ENCODE measurements around the gene TPCN2. TPM values are rescaled to one million over a fixed set of nuclear protein-coding genes. Genes with fewer than 3 reads are reported as not detected.

TPCN2 gene
- total RNA-seq, 2 donors from 2014 or later = 11.7 to 17.8 TPM

GRCh38 chr11:69173925-69174581, 125.3 kb downstream of the TPCN2 start:
- ATAC-seq (replicated peaks in 1 of 2) (no peak), DNase-seq (no peak)
- Mint-ChIP-seq H3K36me3 (ENCODE audit: insufficient read depth in 2 of 2) (no peaks in the 10 kb centered on the region), H3K27ac (no peak overlapping the region), H3K4me3 (no peak overlapping the region), H3K9me3 (peaks cover 1 to 3% of the 10 kb centered on the region in 2 donors), H3K27me3 (ENCODE audit: low read depth) (no peaks in the 10 kb centered on the region), H3K4me1 (ENCODE audit: low read depth) (no peaks in the 10 kb centered on the region)

GRCh38 chr11:69174841-69175240, 126.1 kb downstream of the TPCN2 start:
- no peaks in the 10 kb centered on the region for H3K4me1 Mint-ChIP-seq (ENCODE audit: low read depth)
- H3K27ac Mint-ChIP-seq = no peak overlapping the region
- ATAC-seq (replicated peaks in 1 of 2) = no peak
- H3K9me3 Mint-ChIP-seq = peaks cover 1 to 3% of the 10 kb centered on the region in 2 donors
- no peak for DNase-seq
- no peaks in the 10 kb centered on the region for H3K36me3 Mint-ChIP-seq (ENCODE audit: insufficient read depth in 2 of 2)
- H3K27me3 Mint-ChIP-seq (ENCODE audit: low read depth) = no peaks in the 10 kb centered on the region
- no peak overlapping the region for H3K4me3 Mint-ChIP-seq

DNA sequence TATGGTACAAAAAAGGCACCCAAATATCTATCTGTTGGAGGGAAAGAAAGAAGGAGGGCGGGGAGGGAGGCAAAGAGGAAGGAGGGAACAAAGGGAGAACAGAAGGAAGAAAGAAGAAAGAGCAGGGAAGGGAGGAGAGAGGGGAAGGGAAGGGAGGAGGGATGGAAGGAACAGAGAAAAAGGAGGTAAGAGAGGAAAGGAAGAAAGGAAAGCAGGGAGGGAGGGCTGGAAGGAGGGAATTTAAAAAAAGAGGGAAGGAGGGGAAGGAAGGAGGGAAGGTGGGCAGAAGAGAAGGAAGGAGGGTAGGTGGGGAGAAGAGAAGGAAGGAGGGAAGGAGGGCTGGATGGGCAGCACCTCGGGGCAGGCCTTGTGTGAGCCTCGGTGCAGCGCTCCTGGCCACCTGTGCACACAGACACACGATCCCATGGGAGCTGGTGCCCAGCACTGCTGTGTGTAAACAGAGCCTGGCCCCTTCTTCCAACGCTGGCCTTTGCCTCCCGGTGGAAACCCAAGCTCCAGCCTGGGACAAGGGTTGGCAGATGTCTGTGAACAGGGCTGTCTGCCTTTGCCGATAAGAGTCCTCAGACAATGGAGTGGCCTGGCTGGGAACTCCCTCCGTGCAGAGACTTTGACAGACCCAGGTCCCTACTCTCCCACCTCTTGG, 130.2 kb downstream of the TPCN2 start:
- ATAC-seq (replicated peaks in 1 of 2) (no peak), DNase-seq (no peak)
- Mint-ChIP-seq H3K9me3 (peaks cover 1 to 3% of the 10 kb centered on the region in 2 donors), H3K4me1 (ENCODE audit: low read depth) (peaks cover 6% of the 10 kb centered on the region), H3K4me3 (no peak overlapping the region), H3K27me3 (ENCODE audit: low read depth) (peaks cover 5% of the 10 kb centered on the region), H3K36me3 (ENCODE audit: insufficient read depth in 2 of 2) (no peaks in the 10 kb centered on the region), H3K27ac (no peak overlapping the region)

DNA sequence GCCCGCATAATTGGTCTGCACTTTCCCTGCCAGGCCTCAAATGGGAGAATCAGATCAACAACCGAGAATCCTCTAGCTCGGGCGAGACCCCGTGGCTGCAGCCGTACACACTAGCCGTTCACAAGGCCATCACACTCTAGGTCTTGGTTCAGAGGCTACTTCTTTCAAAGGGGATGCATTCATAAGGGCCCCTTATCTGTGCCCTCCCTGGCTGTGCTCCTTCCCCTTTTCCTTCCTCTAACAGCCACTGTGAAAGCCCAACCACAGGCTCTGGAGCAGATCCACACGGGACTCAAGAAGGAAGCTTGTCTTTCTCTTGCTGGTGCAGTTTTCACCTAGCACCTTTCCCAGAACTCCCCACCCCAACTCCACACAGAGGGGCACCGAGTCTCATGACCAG, 131.5 kb downstream of the TPCN2 start:
- no peak overlapping the region for H3K27ac Mint-ChIP-seq
- H3K4me3 Mint-ChIP-seq = no peak overlapping the region
- H3K36me3 Mint-ChIP-seq (ENCODE audit: insufficient read depth in 2 of 2) = no peaks in the 10 kb centered on the region

DNA sequence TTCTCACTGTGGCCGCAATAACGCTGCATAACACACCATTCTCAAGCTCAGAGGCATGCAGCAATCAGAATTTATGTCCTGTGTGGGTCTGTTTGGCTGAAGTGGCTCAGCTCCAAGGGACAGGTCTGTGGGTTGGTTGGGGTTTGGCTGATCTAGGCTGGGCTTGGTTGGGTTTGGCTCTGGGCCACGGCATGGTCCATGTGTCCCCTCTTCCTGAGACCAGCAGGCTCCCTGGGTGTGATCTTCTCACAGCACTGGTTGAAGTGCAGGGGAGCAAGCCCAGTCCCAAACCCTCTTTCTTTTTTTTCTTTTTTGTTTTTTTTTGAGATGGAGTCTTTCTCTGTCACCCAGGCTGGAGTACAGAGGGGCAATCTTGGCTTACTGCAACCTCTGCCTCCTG, 132.0 kb downstream of the TPCN2 start:
- Mint-ChIP-seq H3K4me1 (ENCODE audit: low read depth) (peaks cover 6% of the 10 kb centered on the region), H3K27ac (no peak overlapping the region), H3K36me3 (ENCODE audit: insufficient read depth in 2 of 2) (no peaks in the 10 kb centered on the region), H3K27me3 (ENCODE audit: low read depth) (peaks cover 5% of the 10 kb centered on the region), H3K4me3 (no peak overlapping the region), H3K9me3 (no peaks in the 10 kb centered on the region)
- DNase-seq (no peak), ATAC-seq (replicated peaks in 1 of 2) (no peak)

More for the DNA sequence above, 131.5 kb downstream of the TPCN2 start:
- Mint-ChIP-seq H3K9me3 (peaks cover 0 to 1% of the 10 kb centered on the region in 2 donors), H3K27me3 (ENCODE audit: low read depth) (peaks cover 5% of the 10 kb centered on the region), H3K4me1 (ENCODE audit: low read depth) (peaks cover 6% of the 10 kb centered on the region)
- ATAC-seq (replicated peaks in 1 of 2) = no peak
- DNase-seq = no peak

- H3K27me3 Mint-ChIP-seq (ENCODE audit: low read depth) = peaks cover 5% of the 10 kb centered on the region
Observed at GRCh38 chr11:69183613-69184012, 134.9 kb downstream of the TPCN2 start.

More at GRCh38 chr11:69183613-69184012, 134.9 kb downstream of the TPCN2 start:
- H3K27ac Mint-ChIP-seq = no peak overlapping the region
- H3K9me3 Mint-ChIP-seq = peaks cover 5 to 7% of the 10 kb centered on the region in 2 donors
- peaks cover 6% of the 10 kb centered on the region for H3K4me1 Mint-ChIP-seq (ENCODE audit: low read depth)
- DNase-seq (no peak), ATAC-seq (replicated peaks in 1 of 2) (peak in 1 of 2 donors; percentile 31)
- peaks cover 0 to 3% of the 10 kb centered on the region in 2 donors for H3K36me3 Mint-ChIP-seq (ENCODE audit: insufficient read depth in 2 of 2)
- H3K4me3 Mint-ChIP-seq = no peak overlapping the region

Other genes with a start within 250 kb of the TPCN2 start
- 10 to 100 TPM; 26.2 to 35.8 TPM for gene CPT1A, start 207.0 kb upstream of the TPCN2 start, total RNA-seq
- gene MRPL21, start 145.1 kb upstream of the TPCN2 start, total RNA-seq = 10 to 100 TPM; 56.4 to 74.0 TPM
- gene IGHMBP2, start 145.0 kb upstream of the TPCN2 start, total RNA-seq = 10 to 100 TPM; 29.2 to 40.6 TPM
- gene MRGPRD, start 67.9 kb upstream of the TPCN2 start, total RNA-seq = not detected
- not detected for gene MRGPRF, start 35.7 kb upstream of the TPCN2 start, total RNA-seq
- gene SMIM38, start 107.0 kb downstream of the TPCN2 start, total RNA-seq = 1 to 10 TPM; 2.3 to 5.5 TPM
- gene MYEOV, start 245.2 kb downstream of the TPCN2 start, total RNA-seq = under 1 TPM; 0.42 to 0.67 TPM

Measured in activated T-cell treated with anti-CD3 and anti-CD28 coated beads, Interleukin-2, amount 50 U/mL, for 72 hours (primary cell).